Spleen (tissue), 11 donors: Measurements from ENCODE around the gene EXT2. TPM values are rescaled to one million over a fixed set of nuclear protein-coding genes. Genes with fewer than 3 reads are reported as not detected.

Source experiments
- DNase-seq: peaks from one replicate; pipeline ENCODE4 v3.0.0-alpha.2; 2020
- H3K27ac ChIP-seq, 8 donors: fragments of 200-600 bp; sonication (generic) in 7 of 8; 1 replicate in 4 of 8; 2 replicates in 4 of 8; pipeline versions ENCODE4 v1.5.0 to v1.8.0; 2016 to 2021; ENCODE audit warnings: inconsistent platforms in 4 of 8, mild to moderate bottlenecking in 4 of 8, moderate library complexity in 1 of 8
- H3K27me3 ChIP-seq, 7 donors: fragments of 200-600 bp; sonication (generic) in 6 of 7; replicated peaks in 1 of 7; 1 replicate in 4 of 7; 2 replicates in 3 of 7; pipeline versions ENCODE4 v1.5.0 to v1.8.0; 2016 to 2021; ENCODE audit warnings: inconsistent platforms in 3 of 7, mild to moderate bottlenecking in 1 of 7
- H3K36me3 ChIP-seq, 6 donors: fragments of 200-600 bp; sonication (generic) in 5 of 6; 1 replicate in 4 of 6; 2 replicates in 2 of 6; pipeline versions ENCODE4 v1.5.0 to v1.8.0; 2016 to 2021; ENCODE audit warnings: inconsistent platforms in 2 of 6
- H3K4me1 ChIP-seq, 6 donors: fragments of 200-600 bp; sonication (generic) in 5 of 6; 1 replicate in 3 of 6; 2 replicates in 3 of 6; pipeline versions ENCODE4 v1.5.0 to v1.8.0; 2016 to 2021; ENCODE audit warnings: inconsistent platforms in 3 of 6
- H3K4me3 ChIP-seq, 8 donors: fragments of 200-600 bp; sonication (generic) in 7 of 8; 1 replicate in 4 of 8; 2 replicates in 4 of 8; pipeline versions ENCODE4 v1.5.0 to v1.8.0; 2016 to 2021; ENCODE audit warnings: inconsistent platforms in 4 of 8, mild to moderate bottlenecking in 4 of 8, moderate library complexity in 2 of 8
- H3K9me3 ChIP-seq, 8 donors: fragments of 200-600 bp; sonication (generic) in 7 of 8; 1 replicate in 4 of 8; 2 replicates in 4 of 8; pipeline versions ENCODE4 v1.5.0 to v1.8.0; 2016 to 2021; ENCODE audit warnings: inconsistent platforms in 4 of 8
- POLR2A ChIP-seq, 3 donors: fragments of 450-650 bp; IDR thresholded peaks; one replicate each; pipeline ENCODE4 v1.5.1; 2017; ENCODE audit warnings: antibody characterized with exemption in 3 of 3, mild to moderate bottlenecking in 1 of 3
- POLR2AphosphoS5 ChIP-seq, 3 donors: sonication (generic); formaldehyde crosslinking; IDR thresholded peaks; one replicate each; pipeline ENCODE4 v1.5.1; 2017; ENCODE audit warnings: antibody characterized with exemption in 3 of 3
- WGBS, 5 donors: extraction: QIAGEN DNeasy Blood & Tissue Kit in 3 of 5; methylation state at CpG; one replicate each; pipeline versions ENCODE4 v1.1.5 to v1.1.7; 2013 to 2018; 5-methylcytosine and 5-hydroxymethylcytosine counted together
- intact Hi-C: fragments of 100-400 bp; cut with DNase I; formaldehyde crosslinking; loops from one replicate; pipeline ENCODE4 v1.15.0; 2023; ENCODE audit warnings: low total_unique reads
- polyA plus RNA-seq, 3 donors: library from polyadenylated mRNA; stranded (reverse); fragments of 200-250 nt; gene quantifications; one replicate each; pipeline ENCODE4 v1.2.1, GENCODE V29; 2013
- total RNA-seq, 7 donors: library from RNA; depleted of rRNA in 3 of 7; stranded (reverse); fragments of >200 nt in 3 of 7; fragmentation: NEBNext Ultra II Directional in 4 of 7; extraction: Animal tissue kit (Norgen Biotek cat#: 25700) in 4 of 7; gene quantifications; one replicate each; pipeline versions ENCODE4 v1.1.0 to v1.2.1, GENCODE V29; 2016 to 2021
- TF ChIP-seq, protein P1 (sequence below), 11 experiments: fragments of 200-600 bp in 7 of 11; fragments of 450-650 bp in 4 of 11; sonication (generic) in 4 of 11; IDR thresholded peaks in 8 of 11; conservative IDR thresholded peaks in 3 of 11; 1 replicate in 7 of 11; 2 replicates in 4 of 11; pipeline versions ENCODE4 v1.4.0 to v1.8.0; 2016 to 2021; ENCODE audit warnings: antibody characterized with exemption in 11 of 11, inconsistent platforms in 4 of 11, mild to moderate bottlenecking in 1 of 11
- donor health status: healthy with polysubstance abuse.
- donor health status: DM: no; HTN: no; CAD: no; lungs with moderate emphysema.
- donor health status: DM: no; HTN: no; CAD: no.
- donor health status: Bipolar disorder and iron deficiency.
- donor health status: healthy.
- donor health status: DM: no; HTN: no; CAD: no.
- donor health status: DM: yes; HTN: yes; CAD: no.

EXT2 gene
- total and polyA plus RNA-seq, 10 donors: 10.0 to 60.1 (median 41.3) TPM

DNA sequence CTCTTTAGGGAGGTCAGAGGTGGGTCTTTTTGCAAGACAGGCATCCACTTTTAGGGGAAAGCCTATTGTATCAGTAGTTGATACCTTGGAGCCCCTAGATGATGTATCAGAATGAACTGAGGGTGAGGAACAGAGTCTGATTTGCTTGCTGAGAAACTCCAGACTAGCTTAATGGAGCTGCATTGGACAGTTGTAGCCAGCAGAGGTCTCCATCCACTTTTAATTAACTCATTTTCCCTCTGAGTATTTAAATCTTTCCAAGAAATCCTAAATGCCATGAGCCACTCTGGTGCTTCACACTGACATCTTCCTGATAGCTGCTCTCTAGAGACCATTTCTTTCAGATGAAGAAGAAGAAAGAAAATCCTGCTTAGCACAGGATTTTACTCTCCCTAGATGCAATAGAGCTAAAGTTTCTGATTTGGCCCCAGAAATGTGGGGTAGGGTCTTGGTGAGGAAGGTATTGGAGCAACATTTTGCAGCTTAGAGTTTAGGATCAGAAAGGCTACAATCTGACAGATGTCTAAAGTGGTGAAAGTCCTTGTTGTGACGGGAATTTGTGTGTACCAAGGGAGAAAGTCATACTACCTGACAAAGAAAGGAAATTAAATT lies 38.0 kb downstream of the EXT2 start:
- H3K27me3 ChIP-seq: no peaks in the 10 kb centered on the region
- intact Hi-C loops: no loop called here
- no peak for DNase-seq
- H3K36me3 ChIP-seq: peaks cover 0 to 99% (median 36%) of the 10 kb centered on the region in 6 donors
- no peaks in the 10 kb centered on the region for H3K4me1 ChIP-seq
- no peak overlapping the region for H3K4me3 ChIP-seq
- no peak overlapping the region for H3K27ac ChIP-seq
- no peaks in the 10 kb centered on the region for H3K9me3 ChIP-seq
- 92 to 100% (median 97%) methylated on average over 1 of the region's 1 CpG for WGBS, 5 donors
- TF ChIP-seq, protein P1, sequence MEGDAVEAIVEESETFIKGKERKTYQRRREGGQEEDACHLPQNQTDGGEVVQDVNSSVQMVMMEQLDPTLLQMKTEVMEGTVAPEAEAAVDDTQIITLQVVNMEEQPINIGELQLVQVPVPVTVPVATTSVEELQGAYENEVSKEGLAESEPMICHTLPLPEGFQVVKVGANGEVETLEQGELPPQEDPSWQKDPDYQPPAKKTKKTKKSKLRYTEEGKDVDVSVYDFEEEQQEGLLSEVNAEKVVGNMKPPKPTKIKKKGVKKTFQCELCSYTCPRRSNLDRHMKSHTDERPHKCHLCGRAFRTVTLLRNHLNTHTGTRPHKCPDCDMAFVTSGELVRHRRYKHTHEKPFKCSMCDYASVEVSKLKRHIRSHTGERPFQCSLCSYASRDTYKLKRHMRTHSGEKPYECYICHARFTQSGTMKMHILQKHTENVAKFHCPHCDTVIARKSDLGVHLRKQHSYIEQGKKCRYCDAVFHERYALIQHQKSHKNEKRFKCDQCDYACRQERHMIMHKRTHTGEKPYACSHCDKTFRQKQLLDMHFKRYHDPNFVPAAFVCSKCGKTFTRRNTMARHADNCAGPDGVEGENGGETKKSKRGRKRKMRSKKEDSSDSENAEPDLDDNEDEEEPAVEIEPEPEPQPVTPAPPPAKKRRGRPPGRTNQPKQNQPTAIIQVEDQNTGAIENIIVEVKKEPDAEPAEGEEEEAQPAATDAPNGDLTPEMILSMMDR (IDR thresholded peaks at IDR 0.05 in 8 of 11, conservative IDR thresholded peaks at IDR 0.05 in 3 of 11): peak in 8 of 11 experiments; percentile 14 to 49 (median 36)
- TF ChIP-seq POLR2A (IDR thresholded peaks at IDR 0.05): no peak

DNA sequence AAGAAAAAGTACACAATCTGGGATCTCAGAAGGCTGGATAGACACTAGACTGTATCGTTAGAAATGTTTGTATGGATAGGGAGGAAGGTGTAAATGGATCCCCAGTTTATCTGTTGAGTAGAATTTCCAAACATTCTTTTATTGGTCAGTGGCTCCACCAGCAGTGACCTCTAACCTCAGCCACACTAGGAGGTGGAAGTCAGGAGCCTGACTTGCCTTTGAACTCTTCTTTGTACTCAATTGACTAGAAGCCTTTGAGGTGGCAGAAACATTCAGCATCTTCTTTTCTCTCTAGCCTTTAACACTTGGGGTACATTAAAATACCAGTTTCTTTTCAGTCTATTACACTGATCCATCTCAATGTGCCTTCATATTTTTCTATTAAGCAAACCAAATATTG lies 39.1 kb downstream of the EXT2 start:
- DNase-seq: no peak
- Histone ChIP-seq H3K4me3 (no peak overlapping the region), H3K9me3 (no peaks in the 10 kb centered on the region), H3K4me1 (no peaks in the 10 kb centered on the region), H3K27ac (no peak overlapping the region), H3K36me3 (peaks cover 0 to 96% (median 26%) of the 10 kb centered on the region in 6 donors), H3K27me3 (no peaks in the 10 kb centered on the region)
- WGBS, 5 donors: 86 to 100% (median 90%) methylated on average over 1 of the region's 1 CpG
- intact Hi-C loops: no loop called here
- TF ChIP-seq, protein P1 (IDR thresholded peaks at IDR 0.05 in 8 of 11, conservative IDR thresholded peaks at IDR 0.05 in 3 of 11): no peak
- TF ChIP-seq POLR2AphosphoS5 (IDR thresholded peaks at IDR 0.05) (no peak), POLR2A (IDR thresholded peaks at IDR 0.05) (no peak)

DNA sequence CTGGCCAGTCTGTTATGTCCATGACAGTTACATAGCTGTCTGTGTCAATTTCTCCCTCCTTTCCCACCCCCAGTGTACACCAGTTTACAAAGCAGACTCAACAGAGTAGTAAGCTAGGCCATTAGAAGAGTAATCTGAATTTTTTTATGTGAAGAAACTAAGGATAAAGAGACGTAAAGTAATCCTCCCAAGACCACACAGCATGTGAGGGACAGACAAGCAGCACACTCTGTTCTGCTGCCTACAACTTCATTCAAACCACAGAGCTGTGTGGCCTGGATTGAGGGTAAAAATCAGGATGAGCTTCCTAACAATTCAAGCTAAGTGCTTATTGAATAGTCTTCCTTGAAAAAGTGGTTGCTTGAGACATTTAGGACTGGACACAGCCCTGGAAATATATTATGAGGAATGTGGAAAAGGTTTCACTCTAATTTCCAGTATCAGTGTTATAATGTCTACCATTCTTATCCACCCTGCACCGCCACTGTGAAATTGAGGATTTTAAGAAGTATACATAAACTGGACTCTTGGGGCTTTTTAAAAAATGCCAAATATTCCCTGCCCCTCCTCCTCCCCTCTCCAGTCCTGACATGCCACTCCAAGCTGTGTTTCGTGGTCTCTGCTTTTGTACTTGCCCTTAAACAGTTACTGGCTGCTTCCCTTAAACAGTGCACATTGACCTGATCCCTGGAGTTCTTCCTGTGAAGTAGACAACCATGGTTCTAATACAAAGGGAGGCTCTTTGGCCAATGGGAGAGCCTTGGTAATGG lies 40.9 kb downstream of the EXT2 start:
- no peaks in the 10 kb centered on the region for H3K9me3 ChIP-seq
- H3K27me3 ChIP-seq: no peaks in the 10 kb centered on the region
- TF ChIP-seq, protein P1 (IDR thresholded peaks at IDR 0.05 in 8 of 11, conservative IDR thresholded peaks at IDR 0.05 in 3 of 11): no peak
- no peak for TF ChIP-seq POLR2AphosphoS5 (IDR thresholded peaks at IDR 0.05)
- TF ChIP-seq POLR2A (IDR thresholded peaks at IDR 0.05): no peak
- WGBS, 5 donors: 73 to 92% (median 89%) methylated on average over 3 of the region's 3 CpGs
- no peak overlapping the region for H3K4me3 ChIP-seq
- no peak for DNase-seq
- no peak overlapping the region for H3K27ac ChIP-seq
- no peaks in the 10 kb centered on the region for H3K4me1 ChIP-seq
- intact Hi-C loops: no loop called here
- H3K36me3 ChIP-seq: peaks cover 0 to 96% (median 15%) of the 10 kb centered on the region in 6 donors

DNA sequence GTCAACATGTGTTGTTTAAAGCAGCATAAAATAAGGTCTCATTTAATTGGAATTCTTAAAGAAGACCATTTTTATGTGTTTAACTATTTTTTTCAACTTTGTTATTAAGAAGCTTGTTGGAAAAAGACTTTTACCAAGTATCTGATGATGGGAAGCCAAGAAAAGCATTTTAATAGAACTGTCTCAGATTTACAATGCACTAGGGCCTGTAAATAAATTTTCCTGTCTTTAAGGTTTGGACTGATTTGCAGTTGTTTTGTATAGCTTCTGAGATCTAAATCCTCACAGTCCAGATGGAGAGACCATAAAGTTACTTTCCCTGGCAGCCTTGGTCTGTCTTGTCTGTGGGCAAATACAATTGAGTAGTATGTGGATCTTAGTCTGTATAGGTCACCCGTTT lies 41.6 kb downstream of the EXT2 start:
- Histone ChIP-seq H3K4me3 (no peak overlapping the region), H3K36me3 (peaks cover 0 to 96% (median 10%) of the 10 kb centered on the region in 6 donors), H3K27me3 (no peaks in the 10 kb centered on the region), H3K9me3 (no peaks in the 10 kb centered on the region), H3K27ac (no peak overlapping the region), H3K4me1 (no peaks in the 10 kb centered on the region)
- 83 to 96% (median 93%) methylated on average over 1 of the region's 1 CpG for WGBS, 5 donors
- intact Hi-C loops: no loop called here
- TF ChIP-seq, protein P1 (IDR thresholded peaks at IDR 0.05 in 8 of 11, conservative IDR thresholded peaks at IDR 0.05 in 3 of 11): no peak
- TF ChIP-seq POLR2AphosphoS5 (IDR thresholded peaks at IDR 0.05): no peak
- no peak for TF ChIP-seq POLR2A (IDR thresholded peaks at IDR 0.05)
- DNase-seq: no peak
